Measurements from ENCODE around the gene WDR1. TPM values are rescaled to one million over a fixed set of nuclear protein-coding genes. Genes with fewer than 3 reads are reported as not detected.

The WDR1 gene
- total RNA-seq, 1 donor from 2014 or later, result 281 TPM

GRCh38 chr4:10114607-10115006 lies 2.0 kb downstream of the WDR1 start:
- DNase-seq (ENCODE audit: low spot score), result no peak

GRCh38 chr4:10114147-10114546 lies 2.5 kb downstream of the WDR1 start:
- DNase-seq (ENCODE audit: low spot score), result no peak

- no peak for DNase-seq (ENCODE audit: low spot score)
These were observed 3.1 kb downstream of the WDR1 start for GRCh38 chr4:10113362-10114047.

- no peak for DNase-seq (ENCODE audit: low spot score)
These were observed 3.8 kb downstream of the WDR1 start for GRCh38 chr4:10112658-10113284.

GRCh38 chr4:10111067-10111801 lies 5.4 kb downstream of the WDR1 start:
- no peak for DNase-seq (ENCODE audit: low spot score)

- no peak for DNase-seq (ENCODE audit: low spot score)
These were observed 6.5 kb downstream of the WDR1 start for GRCh38 chr4:10109995-10110670.

- DNase-seq (ENCODE audit: low spot score), result no peak
These were observed 7.5 kb downstream of the WDR1 start for GRCh38 chr4:10108818-10109783.

- no peak for DNase-seq (ENCODE audit: low spot score)
These were observed 8.2 kb downstream of the WDR1 start for GRCh38 chr4:10108391-10108790.

GRCh38 chr4:10107111-10108091 lies 9.2 kb downstream of the WDR1 start:
- no peak for DNase-seq (ENCODE audit: low spot score)

GRCh38 chr4:10106421-10107039 lies 10.1 kb downstream of the WDR1 start:
- peak; percentile 98 for DNase-seq (ENCODE audit: low spot score)

- no peak for DNase-seq (ENCODE audit: low spot score)
These were observed 10.7 kb downstream of the WDR1 start for GRCh38 chr4:10105920-10106319.

GRCh38 chr4:10105421-10105820 lies 11.2 kb downstream of the WDR1 start:
- no peak for DNase-seq (ENCODE audit: low spot score)

GRCh38 chr4:10104991-10105276 lies 11.7 kb downstream of the WDR1 start:
- DNase-seq (ENCODE audit: low spot score), result no peak

GRCh38 chr4:10104211-10104990 lies 12.2 kb downstream of the WDR1 start:
- DNase-seq (ENCODE audit: low spot score), result peak; percentile 74

GRCh38 chr4:10102474-10103332 lies 13.9 kb downstream of the WDR1 start:
- DNase-seq (ENCODE audit: low spot score), result no peak

GRCh38 chr4:10101671-10102473 lies 14.7 kb downstream of the WDR1 start:
- DNase-seq (ENCODE audit: low spot score), result no peak

GRCh38 chr4:10100734-10101216 lies 15.8 kb downstream of the WDR1 start:
- no peak for DNase-seq (ENCODE audit: low spot score)

Data from umbilical cord (tissue), 2 donors.